ENCODE data around the gene SYT10.
"Not testable (repeated sequence)": the region's sequence is repeated elsewhere in the genome, so short reads cannot be mapped to it uniquely, and the experiment has no call there.

The SYT10 gene

GRCh38 chr12:33349791-33350190, 89.8 kb downstream of the SYT10 start:
- no peak for DNase-seq (ENCODE audit: low read depth in 2 of 2)

DNA sequence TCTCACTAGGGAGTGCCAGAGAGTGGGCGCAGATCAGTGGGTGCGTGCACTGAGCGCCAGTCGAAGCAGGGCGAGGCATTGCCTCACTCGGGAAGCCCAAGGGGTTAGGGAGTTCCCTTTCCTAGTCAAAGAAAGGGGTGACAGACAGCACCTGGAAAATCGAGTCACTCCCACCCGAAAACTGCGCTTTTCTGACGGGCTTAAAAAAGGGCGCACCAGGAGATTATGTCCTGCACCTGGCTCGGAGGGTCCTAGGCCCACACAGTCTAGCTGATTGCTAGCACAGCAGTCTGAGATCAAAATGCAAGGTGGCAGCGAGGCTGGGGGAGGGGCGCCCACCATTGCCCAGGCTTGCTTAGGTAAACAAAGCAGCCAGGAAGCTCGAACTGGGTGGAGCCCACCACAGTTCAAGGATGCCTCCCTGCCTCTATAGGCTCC, 107.6 kb downstream of the SYT10 start:
- DNase-seq (ENCODE audit: low read depth in 2 of 2) = not testable (repeated sequence)

- DNase-seq (ENCODE audit: low read depth in 2 of 2) = no peak
Measured at GRCh38 chr12:33330940-33331339, 108.7 kb downstream of the SYT10 start.

All from stimulated activated CD8-positive, alpha-beta memory T cell treated with anti-CD3 and anti-CD28 coated beads, Interleukin-2, amount 100 ng/mL, for 1 hour (primary cell).